GM20000 (cell line): Measurements from ENCODE around the gene PRKN.

Source experiments
- DNase-seq: peaks from one replicate; pipeline ENCODE4 v3.0.0; 2012; ENCODE audit warnings: low spot score
- CTCF ChIP-seq: IDR thresholded peaks from 2 replicates; pipeline ENCODE4 v1.5.1; 2012; ENCODE audit warnings: mild to moderate bottlenecking, control low read depth; ENCODE audit errors: extremely low read depth, missing control alignments

PRKN gene

GRCh38 chr6:162421004-162421403, 306.6 kb downstream of the PRKN start:
- no peak for TF ChIP-seq CTCF
- no peak for DNase-seq

- no peak for TF ChIP-seq CTCF
- DNase-seq: no peak
These were observed 310.6 kb downstream of the PRKN start for GRCh38 chr6:162416831-162417537.

- no peak for TF ChIP-seq CTCF
- no peak for DNase-seq
These were observed 311.3 kb downstream of the PRKN start for GRCh38 chr6:162416307-162416706.

GRCh38 chr6:162409741-162410691, 317.6 kb downstream of the PRKN start:
- DNase-seq: no peak
- no peak for TF ChIP-seq CTCF

GRCh38 chr6:162408826-162409535, 318.6 kb downstream of the PRKN start:
- no peak for DNase-seq
- TF ChIP-seq CTCF: no peak

GRCh38 chr6:162404951-162405350, 322.6 kb downstream of the PRKN start:
- no peak for DNase-seq
- no peak for TF ChIP-seq CTCF
